Measurements from ENCODE around the gene RMRP. TPM values are rescaled to one million over a fixed set of nuclear protein-coding genes. Genes with fewer than 3 reads are reported as not detected.

RMRP gene
- total and polyA plus RNA-seq, 11 donors: 118 to 18,741 (median 5,656) TPM

DNA sequence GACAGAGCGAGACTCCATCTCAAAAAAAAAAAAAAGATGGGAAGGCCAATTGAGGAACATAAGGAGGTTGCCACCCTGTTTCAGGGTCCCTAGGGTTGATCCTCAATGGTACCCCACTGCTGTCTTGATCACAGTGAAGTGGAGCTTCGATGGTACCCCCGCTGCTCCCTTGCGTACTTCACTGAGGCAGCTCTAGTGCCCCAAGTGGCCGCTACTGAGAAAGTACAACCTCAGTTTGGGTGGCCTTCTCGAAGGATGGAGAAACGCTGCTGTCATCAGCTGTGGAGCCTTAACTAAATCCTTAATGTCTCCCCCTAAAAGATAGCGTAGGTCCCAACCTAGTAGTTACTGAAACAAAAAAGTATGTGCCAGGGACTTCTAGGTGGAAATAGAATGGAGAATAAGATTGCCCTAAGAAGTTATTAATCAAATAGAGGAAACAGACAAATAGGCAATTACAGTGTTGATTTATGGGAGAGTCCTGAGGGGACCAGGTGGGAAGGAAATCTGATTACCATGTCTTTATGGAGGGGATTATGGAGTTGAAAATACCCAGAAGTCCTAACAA is 46.5 kb downstream of the RMRP start:
- H3K27me3 ChIP-seq: peaks cover 0 to 2% (median 0%) of the 10 kb centered on the region in 9 donors
- DNase-seq: peak in 2 of 5 donors; percentile 38 to 40
- TF ChIP-seq POLR2A (IDR thresholded peaks at IDR 0.05): no peak
- TF ChIP-seq, protein P1, sequence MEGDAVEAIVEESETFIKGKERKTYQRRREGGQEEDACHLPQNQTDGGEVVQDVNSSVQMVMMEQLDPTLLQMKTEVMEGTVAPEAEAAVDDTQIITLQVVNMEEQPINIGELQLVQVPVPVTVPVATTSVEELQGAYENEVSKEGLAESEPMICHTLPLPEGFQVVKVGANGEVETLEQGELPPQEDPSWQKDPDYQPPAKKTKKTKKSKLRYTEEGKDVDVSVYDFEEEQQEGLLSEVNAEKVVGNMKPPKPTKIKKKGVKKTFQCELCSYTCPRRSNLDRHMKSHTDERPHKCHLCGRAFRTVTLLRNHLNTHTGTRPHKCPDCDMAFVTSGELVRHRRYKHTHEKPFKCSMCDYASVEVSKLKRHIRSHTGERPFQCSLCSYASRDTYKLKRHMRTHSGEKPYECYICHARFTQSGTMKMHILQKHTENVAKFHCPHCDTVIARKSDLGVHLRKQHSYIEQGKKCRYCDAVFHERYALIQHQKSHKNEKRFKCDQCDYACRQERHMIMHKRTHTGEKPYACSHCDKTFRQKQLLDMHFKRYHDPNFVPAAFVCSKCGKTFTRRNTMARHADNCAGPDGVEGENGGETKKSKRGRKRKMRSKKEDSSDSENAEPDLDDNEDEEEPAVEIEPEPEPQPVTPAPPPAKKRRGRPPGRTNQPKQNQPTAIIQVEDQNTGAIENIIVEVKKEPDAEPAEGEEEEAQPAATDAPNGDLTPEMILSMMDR (IDR thresholded peaks at IDR 0.05): peak; percentile 30 to 72 (median 58)
- ATAC-seq: peak in 3 of 4 donors; percentile 45 to 58 (median 52)
- no peaks in the 10 kb centered on the region for H3K9me3 ChIP-seq
- intact Hi-C loops (cut with DNase I): no loop called here
- H3K4me3 ChIP-seq: no peak overlapping the region
- H3K27ac ChIP-seq: no peak overlapping the region
- WGBS, 4 donors: 19 to 21% (median 20%) methylated on average over 8 of the region's 8 CpGs
- H3K36me3 ChIP-seq: peaks cover 0 to 37% (median 28%) of the 10 kb centered on the region in 9 donors
- H3K4me1 ChIP-seq: peaks cover 0 to 10% (median 7%) of the 10 kb centered on the region in 12 donors

DNA sequence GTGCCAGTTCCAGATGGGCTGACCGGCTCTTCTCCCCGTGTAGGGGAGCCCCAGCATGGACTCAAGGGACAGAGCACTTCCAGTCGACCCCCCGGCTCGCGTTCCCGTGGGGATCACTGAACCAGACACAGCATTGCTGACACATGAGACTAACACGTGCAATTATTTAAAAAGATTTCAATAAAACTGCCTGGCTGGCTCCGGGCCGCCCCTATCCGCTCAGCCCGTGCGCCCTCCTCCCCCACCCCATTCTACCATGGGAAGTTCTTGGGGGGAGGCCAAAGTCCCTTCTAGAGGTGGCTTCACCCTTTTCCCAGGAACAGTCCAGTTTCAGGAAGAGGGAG is 48.0 kb downstream of the RMRP start:
- Histone ChIP-seq H3K27ac (no peak overlapping the region), H3K4me3 (no peak overlapping the region), H3K4me1 (peaks cover 3 to 18% (median 14%) of the 10 kb centered on the region in 12 donors), H3K27me3 (no peaks in the 10 kb centered on the region), H3K9me3 (no peaks in the 10 kb centered on the region), H3K36me3 (peaks cover 0 to 37% (median 28%) of the 10 kb centered on the region in 9 donors)
- DNase-seq: no peak
- intact Hi-C loops (cut with DNase I): loop anchor here in 2 of 10 donors (10.0 kb wide), 2 partner anchors 45 to 85 kb away; partner anchors contain the start of genes CCDC107 (in 2 of the 2), RMRP (in 2 of the 2) and SIT1 (in 2 of the 2)
- TF ChIP-seq, protein P1 (IDR thresholded peaks at IDR 0.05): no peak
- ATAC-seq: no peak
- WGBS, 4 donors: 77 to 84% (median 80%) methylated on average over 13 of the region's 13 CpGs

DNA sequence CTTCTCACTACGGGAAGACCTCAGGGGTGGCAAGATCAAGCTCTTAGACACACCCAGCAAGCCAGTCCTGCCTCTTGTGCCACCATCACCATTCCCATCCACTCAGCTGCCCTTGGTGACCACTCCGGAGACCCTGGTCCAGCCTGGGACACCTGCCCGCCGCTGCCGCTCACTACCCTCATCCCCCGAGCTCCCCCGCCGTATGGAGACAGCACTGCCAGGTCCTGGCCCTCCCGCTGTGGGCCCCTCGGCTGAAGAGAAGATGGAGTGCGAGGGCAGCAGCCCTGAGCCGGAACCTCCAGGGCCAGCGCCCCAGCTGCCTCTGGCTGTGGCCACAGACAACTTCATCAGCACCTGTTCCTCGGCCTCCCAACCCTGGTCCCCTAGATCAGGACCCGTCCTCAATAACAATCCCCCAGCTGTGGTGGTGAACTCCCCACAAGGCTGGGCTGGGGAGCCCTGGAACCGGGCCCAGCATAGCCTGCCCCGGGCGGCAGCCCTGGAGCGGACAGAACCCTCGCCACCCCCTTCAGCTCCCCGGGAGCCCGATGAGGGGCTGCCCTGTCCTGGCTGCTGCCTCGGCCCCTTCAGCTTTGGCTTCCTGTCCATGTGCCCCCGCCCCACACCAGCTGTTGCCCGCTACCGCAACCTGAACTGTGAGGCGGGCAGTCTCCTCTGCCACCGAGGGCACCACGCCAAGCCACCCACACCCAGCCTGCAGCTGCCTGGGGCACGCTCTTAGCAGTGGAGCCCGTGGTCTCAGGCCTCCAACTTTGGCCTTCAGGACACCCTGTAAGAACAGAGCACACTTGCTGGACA is 48.6 kb downstream of the RMRP start:
- Histone ChIP-seq H3K9me3 (no peaks in the 10 kb centered on the region), H3K4me1 (peaks cover 3 to 22% (median 15%) of the 10 kb centered on the region in 12 donors), H3K4me3 (no peak overlapping the region), H3K27ac (no peak overlapping the region), H3K27me3 (no peaks in the 10 kb centered on the region), H3K36me3 (peaks cover 0 to 37% (median 28%) of the 10 kb centered on the region in 9 donors)
- DNase-seq: no peak
- intact Hi-C loops (cut with DNase I): loop anchor here in 2 of 10 donors (10.0 kb wide), 2 partner anchors 46 to 86 kb away; partner anchors contain the start of genes CCDC107 (in 2 of the 2), RMRP (in 2 of the 2) and SIT1 (in 2 of the 2)
- no peak for ATAC-seq
- TF ChIP-seq, protein P1 (IDR thresholded peaks at IDR 0.05): no peak
- TF ChIP-seq POLR2A (IDR thresholded peaks at IDR 0.05): no peak
- WGBS, 4 donors: 89 to 93% (median 92%) methylated on average over 20 to 31 of the region's 31 CpGs

DNA sequence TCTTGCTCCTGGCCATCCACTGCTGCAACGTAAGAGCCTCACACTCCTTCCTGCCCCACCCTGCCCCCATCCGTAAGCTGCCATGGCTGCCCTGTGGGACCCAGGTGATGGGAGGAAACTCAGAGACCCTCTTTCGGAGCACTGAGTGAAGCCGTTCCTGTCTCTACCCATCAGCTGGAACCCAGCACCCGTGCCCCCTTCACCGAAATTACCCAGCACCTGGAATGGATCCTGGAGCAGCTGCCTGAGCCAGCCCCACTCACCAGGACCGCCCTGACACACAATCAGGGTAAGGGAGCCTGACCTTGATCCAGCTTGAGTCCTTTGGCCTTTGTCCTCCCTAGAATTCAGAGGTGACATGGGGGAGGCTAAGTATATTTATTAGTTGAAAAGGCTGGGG is 49.6 kb downstream of the RMRP start:
- intact Hi-C loops (cut with DNase I): loop anchor here in 2 of 10 donors (10.0 kb wide), 2 partner anchors 47 to 87 kb away; partner anchors contain the start of genes CCDC107 (in 2 of the 2), RMRP (in 2 of the 2) and SIT1 (in 2 of the 2)
- Histone ChIP-seq H3K9me3 (no peaks in the 10 kb centered on the region), H3K4me3 (no peak overlapping the region), H3K27ac (no peak overlapping the region), H3K4me1 (peaks cover 6 to 27% (median 20%) of the 10 kb centered on the region in 12 donors), H3K27me3 (no peaks in the 10 kb centered on the region), H3K36me3 (peaks cover 0 to 37% (median 28%) of the 10 kb centered on the region in 9 donors)
- no peak for TF ChIP-seq POLR2A (IDR thresholded peaks at IDR 0.05)
- TF ChIP-seq, protein P1 (IDR thresholded peaks at IDR 0.05): no peak
- no peak for ATAC-seq
- no peak for DNase-seq
- WGBS, 4 donors: 80 to 95% (median 84%) methylated on average over 6 to 7 of the region's 7 CpGs

Measured in heart left ventricle (tissue), 16 donors.